NT2/D1 (cell line): ENCODE data around the gene ADSS2.

Experiments used
- YY1 ChIP-seq: IDR thresholded peaks from 2 replicates; pipeline ENCODE4 v1.6.1; 2011; ENCODE audit not compliant: insufficient read length, insufficient read depth
- ZNF274 ChIP-seq: IDR thresholded peaks from 2 replicates; pipeline ENCODE4 v1.6.1; 2011; ENCODE audit warnings: mild to moderate bottlenecking, low read depth, low read length

DNA sequence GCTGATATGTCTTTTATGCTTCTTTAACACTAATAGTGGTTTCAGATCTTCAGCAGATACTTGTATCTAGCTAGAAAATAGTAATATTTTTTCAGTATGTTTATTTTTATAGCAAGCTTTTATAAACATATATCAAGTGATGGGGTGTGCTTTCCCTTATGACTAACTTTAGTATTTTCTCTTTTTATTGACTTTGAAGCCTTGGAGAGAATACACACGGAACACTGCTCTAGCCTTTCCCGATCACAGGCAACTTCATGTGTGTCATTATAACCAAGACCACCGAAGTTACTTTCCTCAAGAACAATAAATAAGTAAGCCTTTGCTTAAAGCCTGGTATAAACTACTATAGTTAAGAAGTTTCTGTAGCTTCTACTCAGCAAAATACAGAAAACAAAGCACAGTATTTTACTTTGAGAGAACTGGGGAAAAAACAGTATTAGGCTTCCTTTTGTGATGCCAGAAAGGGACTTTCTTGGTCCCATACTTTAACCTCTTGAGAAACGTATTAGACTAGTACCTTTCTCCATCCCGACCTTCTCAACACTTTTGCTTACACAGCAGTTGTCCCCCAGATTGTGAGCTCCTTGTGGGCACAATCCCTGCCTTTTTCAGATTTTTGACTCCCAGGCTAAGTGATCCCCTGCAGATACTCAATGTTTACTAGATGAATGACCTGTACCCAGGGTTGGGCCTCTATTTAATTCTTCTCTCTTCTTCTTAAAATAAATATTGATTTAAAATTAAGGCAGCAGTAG lies 3.3 kb downstream of the ADSS2 start:
- no peak for TF ChIP-seq ZNF274
- no peak for TF ChIP-seq YY1
